Measurements from ENCODE around the gene TMEM243.

- no peak for TF ChIP-seq POLR2A (IDR thresholded peaks at IDR 0.05)
- no peak for TF ChIP-seq CTCF (IDR thresholded peaks at IDR 0.05)
Observed at GRCh38 chr7:87234949-87235348, 15.4 kb upstream of the TMEM243 start.

Measured in thyroid gland (tissue), 4 donors.